HG03378 (cell line): ENCODE data around the gene COL19A1.
"Not testable (repeated sequence)": the region's sequence is repeated elsewhere in the genome, so short reads cannot be mapped to it uniquely, and the experiment has no call there.

Experiments used
- ATAC-seq: cut with Tn5 transposase; IDR thresholded peaks from one replicate; pipeline ENCODE4 v1.9.1; 2021; ENCODE audit warnings: mild to moderate bottlenecking, moderate library complexity; ENCODE audit not compliant: unreplicated experiment

The COL19A1 gene

DNA sequence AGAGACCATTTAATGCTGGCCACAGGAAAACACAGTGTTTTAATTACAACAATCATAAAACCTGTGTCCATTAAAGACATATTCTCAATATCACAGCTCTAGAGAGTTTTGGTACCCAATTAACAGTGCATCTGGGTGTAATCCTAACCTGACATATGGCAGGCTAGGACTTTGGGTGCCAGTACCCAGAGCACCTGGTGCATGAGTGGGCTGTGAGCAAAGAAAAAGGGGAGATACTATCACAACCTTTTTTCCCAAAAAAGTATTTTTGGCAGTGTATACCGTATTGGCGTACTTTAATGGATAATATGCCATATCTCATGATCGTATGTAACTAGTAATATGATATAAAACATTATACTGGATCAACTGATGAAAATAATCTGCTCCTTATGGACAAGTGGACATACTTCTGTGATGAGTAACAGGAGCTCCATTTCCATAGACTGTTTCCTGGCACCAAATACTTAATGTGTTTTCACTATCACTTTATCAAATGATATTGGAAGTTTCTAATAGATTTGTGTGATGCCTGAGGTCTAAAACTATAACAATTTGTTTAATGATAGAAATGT is 91.7 kb downstream of the COL19A1 start:
- ATAC-seq, result no peak

DNA sequence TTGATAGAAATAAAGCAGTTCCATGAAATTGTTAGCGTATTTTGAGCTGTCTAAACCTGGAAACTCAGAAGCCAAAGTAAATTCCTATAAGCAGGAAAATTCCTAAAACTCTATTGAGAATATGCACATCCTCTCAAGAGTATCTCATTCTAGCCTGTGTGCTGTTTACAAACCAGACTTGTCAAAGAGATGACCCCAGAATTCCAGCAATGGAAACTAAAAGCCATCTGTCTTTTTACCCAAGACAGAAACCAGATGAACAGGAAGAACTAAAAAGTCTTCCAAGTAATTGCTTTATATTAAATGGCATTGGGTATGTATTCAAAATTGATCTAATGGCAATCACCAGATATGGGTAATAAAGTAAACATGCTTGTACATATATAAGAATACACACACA is 92.6 kb downstream of the COL19A1 start:
- no peak for ATAC-seq

DNA sequence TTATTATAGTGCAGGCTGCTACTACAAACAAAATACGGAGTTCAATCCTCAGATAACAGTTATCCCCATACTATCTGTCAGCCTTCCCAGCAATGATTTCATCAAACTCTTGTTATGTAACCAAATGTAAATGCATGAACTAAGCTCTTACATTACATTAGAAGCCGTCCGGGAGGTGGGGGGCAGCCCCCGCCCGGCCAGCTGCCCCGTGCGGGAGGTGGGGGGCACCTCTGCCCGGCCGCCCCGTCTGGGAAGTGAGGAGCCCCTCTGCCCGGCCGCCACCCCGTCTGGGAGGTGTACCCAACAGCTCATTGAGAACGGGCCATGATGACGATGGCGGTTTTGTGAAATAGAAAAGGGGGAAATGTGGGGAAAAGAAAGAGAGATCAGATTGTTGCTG is 99.6 kb downstream of the COL19A1 start:
- ATAC-seq, result not testable (repeated sequence)

DNA sequence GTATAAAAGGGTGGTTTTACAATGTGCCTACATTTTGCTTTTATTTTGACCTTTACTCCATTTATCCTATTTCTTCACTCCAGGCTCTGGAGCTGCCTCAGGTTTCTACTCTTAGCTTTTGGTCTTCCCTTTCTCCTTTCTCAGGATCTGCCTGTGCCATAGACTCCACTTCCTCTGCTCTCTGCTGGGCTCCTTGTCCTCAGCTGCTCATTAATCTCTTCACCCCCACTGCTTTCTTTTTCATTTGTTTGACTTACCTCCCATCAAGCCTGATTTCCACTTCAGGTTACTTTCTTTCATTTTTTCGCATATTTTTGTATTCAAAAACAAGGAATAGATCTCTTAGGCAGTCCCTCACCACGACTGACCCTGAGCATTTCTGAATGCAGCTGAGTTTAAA is 106.8 kb downstream of the COL19A1 start:
- no peak for ATAC-seq

DNA sequence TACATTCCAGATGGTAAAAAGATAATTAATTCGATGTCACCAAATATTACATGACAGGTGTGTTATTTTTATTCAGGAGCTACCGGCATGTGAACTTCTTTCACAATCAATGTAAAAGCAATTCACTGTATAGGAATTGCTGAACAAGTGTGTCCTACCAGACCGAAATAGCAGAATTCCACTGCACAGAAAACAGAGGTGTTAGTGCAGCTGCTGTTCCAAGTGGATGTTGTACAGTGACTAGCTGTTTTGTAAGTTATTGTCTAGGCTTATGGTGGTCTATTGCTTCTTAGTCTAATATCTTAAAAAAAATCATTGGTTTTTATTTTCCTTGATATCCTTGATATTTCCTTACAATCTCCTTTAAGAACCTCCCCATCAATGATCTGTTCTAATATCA is 107.4 kb downstream of the COL19A1 start:
- no peak for ATAC-seq

DNA sequence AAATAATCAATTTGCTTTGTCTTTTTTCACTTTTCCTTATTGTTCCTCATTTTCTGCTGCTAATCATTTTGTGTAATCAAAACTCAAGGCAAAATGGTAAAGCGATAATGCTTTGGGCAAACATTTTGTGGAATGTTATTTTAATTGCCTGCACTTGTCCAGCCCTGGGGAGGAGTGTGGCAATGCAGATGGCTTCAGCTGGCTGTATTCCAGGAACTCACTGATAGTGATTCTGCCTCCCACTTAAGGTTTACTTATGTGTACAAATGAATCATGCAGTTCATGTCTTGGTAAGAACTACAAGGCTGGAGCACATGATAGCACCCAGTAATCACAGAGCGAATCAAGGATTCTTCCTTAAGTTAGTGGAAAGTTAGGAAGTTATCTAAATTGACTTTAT is 107.8 kb downstream of the COL19A1 start:
- ATAC-seq, result no peak

DNA sequence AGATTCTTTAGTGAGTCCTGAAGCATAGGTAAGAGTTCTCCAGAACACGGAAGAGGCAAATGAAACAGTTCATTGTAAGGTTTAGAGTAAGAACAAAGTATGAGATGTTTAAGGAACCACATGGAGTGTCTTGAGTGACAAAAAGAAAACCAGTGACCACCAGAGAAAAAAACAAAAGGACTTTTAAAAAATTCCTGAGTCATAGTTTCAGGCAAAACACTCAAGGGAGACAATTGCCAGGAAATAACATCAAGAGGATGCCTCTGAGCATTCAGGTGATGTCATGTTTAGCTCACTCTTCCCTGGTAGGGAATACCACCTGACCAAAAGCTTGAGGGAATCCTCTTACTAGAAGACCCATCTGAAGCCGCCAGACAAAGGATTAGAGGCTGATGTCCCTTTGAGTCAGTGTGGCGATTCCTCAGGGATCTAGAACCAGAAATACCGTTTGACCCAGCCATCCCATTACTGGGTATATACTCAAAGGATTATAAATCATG is 110.3 kb downstream of the COL19A1 start:
- ATAC-seq, result no peak

DNA sequence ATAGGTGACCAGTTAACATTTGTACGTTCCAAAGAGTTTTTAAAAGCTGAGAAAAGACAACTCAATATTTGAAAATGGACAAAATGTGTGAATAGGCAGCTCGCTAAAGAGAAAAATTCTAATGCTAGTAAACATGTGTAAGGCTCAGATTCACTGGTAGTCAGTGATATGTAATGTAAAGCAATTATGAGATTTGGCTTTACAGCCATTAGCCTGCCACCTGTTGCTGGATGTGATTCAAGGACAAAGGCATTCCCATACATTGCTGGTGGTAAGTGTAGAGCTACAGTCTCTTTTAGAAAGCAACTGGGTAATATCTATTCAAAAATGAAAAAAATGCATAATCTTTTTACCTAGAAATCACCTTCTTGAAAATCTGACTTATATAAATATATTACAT is 114.3 kb downstream of the COL19A1 start:
- ATAC-seq, result no peak

DNA sequence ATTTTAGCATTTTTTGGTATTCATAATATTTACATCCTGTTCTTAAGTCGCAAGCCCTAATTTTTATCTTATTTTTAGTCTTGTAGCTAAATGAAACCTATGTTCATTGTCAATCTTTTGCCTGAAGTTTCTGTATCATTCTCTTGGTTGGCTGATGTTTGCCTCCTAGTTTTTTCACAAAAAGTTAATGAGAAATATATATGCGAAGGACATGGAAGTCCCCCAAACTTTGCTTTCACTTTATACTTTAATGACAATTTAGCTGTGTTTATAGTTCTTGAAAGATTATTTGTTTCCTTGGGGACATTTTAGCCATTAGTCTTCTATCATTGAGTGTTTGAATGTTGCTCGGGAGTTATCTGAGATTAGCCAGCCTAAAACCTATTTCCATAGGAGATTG is 118.2 kb downstream of the COL19A1 start:
- no peak for ATAC-seq

DNA sequence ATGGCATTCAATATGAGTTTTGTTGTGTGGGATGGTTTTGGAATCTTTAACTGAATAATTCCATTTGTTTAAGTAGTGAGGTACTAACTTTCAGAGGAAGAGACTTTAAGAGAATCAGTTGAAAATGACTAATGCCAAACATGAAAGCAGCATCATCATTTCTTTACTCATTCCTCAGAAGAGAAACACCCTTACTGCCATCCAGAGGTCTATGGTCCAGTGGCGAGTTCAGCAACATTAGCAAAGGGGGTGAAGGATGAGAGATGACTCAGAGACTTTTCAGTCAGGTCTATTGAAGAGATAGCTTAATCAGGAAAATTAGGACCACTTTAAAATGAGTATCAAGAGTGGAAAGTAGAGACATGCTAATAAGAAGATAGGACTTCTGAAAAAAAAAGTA is 118.8 kb downstream of the COL19A1 start:
- peak; percentile 67 for ATAC-seq

DNA sequence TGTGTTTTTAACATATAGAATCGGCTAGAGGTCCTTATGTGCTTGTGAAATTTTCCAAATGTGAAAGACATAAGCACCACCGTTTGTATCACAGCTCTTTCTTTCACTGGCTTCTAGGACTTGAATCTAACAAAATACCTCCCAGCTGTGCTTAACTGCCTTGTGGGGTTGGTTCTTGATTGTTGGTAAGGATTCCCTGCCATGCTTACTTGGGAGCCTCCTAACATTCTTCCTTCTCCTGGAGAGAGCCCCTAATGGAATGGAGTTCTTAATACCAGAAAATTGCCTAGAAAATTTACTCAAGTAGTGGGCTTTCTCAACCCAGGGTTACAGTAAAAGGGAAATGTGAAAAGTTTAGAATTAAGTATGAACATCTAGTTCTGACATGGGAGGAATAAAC is 121.2 kb downstream of the COL19A1 start:
- no peak for ATAC-seq

DNA sequence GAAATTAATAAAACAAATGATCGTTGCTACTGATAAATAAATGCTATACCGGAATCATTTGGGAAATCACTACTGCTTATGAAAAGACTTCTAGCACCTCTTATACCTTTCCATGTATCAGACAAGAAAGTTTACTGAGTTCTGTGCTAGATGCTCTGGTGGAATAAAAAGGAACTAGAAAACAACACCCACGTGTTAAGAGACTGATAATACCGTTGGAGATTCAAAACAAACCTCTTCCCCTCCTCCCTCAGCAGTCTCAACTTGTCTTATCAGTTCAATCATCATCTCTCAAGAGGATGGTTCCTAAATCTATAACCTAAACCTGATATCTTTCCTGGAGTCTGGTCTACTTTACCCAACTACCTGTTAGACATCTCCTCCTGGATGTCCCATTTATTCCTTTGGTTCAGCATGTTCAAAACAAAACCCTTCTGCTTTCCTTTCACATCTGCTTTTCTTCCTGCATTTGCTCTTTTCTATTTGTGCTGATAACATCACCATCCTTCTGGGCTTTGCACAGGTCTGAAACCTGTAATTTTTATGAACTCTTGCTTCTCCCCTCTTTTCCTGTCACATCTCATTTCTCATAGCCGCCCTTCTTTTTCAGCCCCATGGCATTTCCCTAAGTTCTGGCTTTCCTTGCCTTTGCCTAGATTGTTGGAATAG is 122.2 kb downstream of the COL19A1 start:
- peak; percentile 43 for ATAC-seq

DNA sequence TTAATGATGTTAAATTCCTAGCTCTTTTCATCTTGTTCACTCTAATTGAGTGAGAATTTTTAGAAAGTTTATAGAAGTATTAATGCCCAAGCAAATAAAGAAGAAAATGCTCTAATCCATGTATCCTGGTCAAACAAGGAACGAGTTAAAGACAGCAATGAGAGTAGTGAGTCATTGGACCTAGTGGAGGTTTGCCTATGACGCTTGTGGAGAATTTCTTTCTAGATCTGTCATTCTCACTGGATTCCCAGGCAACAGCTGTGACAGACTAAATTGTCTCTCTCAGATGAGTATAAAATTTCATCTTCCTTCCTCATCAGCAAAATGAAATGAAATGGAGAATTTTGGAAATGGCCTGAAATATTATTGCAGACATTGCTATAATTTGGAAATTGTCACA is 127.9 kb downstream of the COL19A1 start:
- ATAC-seq, result no peak

DNA sequence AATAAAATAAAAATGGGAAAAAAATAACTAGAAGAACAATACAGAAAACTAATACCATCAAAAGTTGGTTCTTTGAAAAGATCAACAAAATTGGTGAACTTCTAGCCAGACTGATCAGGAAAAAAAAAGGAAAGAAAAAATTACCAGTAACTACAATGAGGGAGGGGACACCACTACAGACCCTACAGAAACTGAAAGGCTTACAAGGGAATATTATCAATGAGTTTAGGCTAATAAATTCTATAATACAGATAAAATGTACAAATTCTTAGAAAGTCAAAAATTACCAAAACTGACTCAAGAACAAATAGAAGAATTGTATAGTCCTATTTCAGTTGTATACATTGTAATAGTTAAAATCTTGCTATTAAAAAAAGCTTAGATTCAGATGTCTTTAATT is 141.8 kb downstream of the COL19A1 start:
- ATAC-seq, result no peak

DNA sequence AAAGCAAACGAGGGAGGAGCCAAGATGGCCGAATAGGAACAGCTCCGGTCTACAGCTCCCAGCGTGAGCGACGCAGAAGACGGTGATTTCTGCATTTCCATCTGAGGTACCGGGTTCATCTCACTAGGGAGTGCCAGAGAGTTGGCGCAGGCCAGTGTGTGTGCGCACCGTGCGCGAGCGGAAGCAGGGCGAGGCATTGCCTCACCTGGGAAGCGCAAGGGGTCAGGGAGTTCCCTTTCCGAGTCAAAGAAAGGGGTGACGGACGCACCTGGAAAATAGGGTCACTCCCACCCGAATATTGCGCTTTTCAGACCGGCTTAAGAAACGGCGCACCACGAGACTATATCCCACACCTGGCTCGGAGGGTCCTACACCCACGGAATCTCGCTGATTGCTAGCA is 144.0 kb downstream of the COL19A1 start:
- not testable (repeated sequence) for ATAC-seq

DNA sequence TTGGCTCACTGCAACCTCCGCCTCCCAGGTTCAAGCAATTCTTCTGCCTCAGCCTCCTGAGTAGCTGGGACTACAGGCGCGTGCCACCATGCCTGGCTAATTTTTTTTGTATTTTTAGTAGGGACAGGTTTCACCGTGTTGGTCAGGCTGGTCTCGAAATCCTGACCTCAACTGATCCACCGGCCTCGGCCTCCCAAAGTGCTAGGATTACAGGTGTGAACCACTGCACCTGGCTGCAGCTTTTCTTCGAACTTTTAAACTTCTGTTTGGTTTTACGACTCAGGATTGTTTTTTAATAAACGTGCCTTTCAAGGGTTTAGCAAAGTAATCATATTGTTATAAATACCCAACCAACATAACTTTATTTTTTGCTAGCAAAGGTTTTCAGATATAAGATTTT is 156.8 kb downstream of the COL19A1 start:
- not testable (repeated sequence) for ATAC-seq

DNA sequence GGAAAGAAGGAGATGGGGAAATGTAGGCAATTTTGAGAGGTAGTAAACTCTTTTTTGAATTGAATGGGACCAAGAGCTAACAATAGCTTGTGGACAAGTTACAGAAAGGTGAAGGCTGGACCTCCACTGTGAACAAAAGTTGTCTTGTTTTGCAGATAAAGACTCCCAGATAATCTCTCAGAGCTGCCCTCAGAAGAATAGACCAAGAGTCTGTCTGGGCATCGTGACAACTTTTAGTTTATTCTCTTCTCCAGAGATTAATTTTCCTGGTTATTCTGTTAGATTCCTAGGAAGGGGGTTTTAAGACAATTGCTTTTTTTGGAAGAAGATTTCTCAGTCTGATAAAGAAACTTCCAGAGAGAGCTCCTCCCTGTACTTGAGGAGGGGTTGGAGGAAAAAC is 161.9 kb downstream of the COL19A1 start:
- ATAC-seq, result no peak

DNA sequence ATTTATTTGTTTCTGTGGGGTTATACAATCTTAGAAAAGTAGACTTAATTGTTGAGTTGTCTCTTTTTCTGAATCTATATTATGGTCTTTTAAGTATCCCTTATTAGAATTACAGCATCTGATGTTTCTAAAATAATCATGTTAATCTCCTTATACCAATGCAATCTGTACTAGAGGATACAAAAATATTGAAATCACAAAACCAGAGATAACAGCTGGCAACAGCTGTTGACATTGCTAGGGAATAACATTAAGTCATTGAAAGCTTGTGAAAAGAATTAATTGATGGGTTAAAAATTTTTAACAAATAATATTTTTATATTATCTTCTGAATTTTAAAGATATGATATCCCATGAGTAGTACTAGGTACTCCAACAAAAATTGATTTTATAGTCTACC is 162.6 kb downstream of the COL19A1 start:
- ATAC-seq, result no peak

DNA sequence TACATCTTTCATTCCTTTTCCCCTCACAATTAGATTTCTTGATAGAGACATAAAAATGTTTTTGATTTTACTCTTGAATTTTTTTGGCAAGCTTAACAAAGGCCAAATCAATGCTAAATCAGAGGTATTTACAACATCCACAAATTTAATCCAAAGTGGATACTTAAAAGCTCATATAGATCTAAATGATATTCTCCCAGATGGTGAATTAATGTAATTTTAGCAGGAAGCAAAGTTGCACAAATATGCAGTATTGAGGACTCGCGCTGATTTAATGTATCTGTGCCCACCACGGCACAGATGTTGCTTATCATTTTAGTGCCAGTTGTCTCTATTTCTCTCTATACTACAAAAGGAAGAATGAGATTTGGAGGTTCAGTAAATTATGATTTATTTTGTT is 167.4 kb downstream of the COL19A1 start:
- no peak for ATAC-seq

DNA sequence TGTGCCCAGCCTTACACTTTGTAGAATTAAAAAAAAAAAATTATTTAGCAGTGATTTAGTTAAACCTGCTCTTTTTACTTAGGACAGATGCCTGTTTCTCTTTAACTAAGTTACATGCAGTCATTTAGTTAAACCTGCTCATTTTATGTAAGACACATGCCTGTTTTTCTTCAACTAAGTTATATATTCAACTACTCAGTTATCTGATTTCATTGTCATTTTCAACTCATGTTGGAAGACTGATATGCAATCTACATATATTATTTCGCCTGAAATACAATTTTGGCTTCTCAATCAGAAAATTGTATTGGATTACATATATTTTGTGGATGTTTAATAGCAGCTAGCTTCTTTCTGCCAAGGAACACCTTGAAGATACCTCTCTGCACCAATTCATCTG is 171.1 kb downstream of the COL19A1 start:
- ATAC-seq, result no peak

DNA sequence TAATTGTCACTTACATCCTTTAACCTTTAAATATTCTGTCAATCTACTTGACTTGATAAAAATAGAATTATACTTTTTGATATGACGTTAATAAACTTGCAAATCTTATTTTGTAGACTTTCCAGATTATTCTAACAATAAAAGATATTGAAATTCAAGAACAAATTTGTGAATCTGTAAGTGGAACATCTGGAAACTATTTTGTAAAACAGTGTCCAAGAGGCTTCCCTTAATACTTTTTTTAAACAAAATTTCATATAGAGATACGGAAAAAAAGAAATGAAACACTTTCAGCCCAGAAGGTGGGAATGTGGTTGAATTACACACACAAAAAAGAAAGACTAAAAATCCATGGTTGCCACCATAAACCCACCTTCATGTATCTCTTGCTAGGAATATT is 174.4 kb downstream of the COL19A1 start:
- no peak for ATAC-seq

DNA sequence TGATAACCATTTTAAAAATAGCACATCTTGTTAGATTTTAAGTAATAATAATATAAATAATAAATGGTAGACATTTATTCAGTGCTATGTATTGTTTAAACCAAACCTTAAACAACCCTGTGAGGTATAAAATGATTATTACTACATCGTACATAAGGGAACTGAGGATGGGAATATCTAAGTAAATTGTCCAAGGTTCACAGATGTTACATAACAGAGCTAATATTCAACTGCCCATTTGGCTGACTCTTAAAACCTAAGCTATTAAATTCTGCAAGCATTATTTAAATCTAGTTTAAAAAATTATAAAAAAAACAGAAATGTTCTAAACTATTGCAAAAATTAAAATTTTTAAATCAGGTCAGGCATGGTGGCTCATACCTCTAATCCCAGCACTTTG is 175.1 kb downstream of the COL19A1 start:
- no peak for ATAC-seq

DNA sequence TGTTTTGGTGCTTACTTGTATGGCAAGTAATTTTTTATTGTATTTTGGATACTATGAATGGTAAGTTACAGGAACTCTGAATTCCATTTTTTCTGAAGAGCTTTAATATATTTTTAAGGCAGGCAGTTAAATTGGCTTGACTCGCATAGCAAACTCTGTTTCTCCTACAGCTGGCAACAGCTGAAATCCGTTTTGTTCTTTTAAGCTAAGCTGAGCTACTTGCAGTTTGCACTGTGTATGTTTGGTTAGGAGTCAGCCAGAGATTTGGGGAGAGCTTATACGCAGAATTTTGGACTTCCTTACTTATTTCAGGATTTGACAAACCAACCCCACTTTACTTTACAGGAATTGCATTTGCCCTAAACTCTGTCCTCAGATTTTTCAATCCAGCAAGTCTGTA is 179.1 kb downstream of the COL19A1 start:
- no peak for ATAC-seq
